Glutamatergic neuron (in vitro differentiated cells): ENCODE measurements around the gene MSI2. TPM values are rescaled to one million over a fixed set of nuclear protein-coding genes. Genes with fewer than 3 reads are reported as not detected.

ENCODE experiments used
- DNase-seq: peaks from one replicate; pipeline ENCODE4 v3.0.0; 2022
- H3K27ac Mint-ChIP-seq: one replicate; pipeline ENCODE4 v1.8.0; 2020; ENCODE audit warnings: mild to moderate bottlenecking, mixed read lengths, inconsistent platforms; ENCODE audit not compliant: unreplicated experiment
- H3K27me3 Mint-ChIP-seq: one replicate; pipeline ENCODE4 v1.8.0; 2020; ENCODE audit warnings: mild to moderate bottlenecking, moderate library complexity, mixed read lengths, inconsistent platforms; ENCODE audit not compliant: unreplicated experiment
- H3K36me3 Mint-ChIP-seq: one replicate; pipeline ENCODE4 v1.8.0; 2020; ENCODE audit warnings: mild to moderate bottlenecking, mixed read lengths, inconsistent platforms; ENCODE audit not compliant: unreplicated experiment
- H3K4me1 Mint-ChIP-seq: one replicate; pipeline ENCODE4 v1.8.0; 2020; ENCODE audit warnings: mild to moderate bottlenecking, low read depth, mixed read lengths, inconsistent platforms; ENCODE audit not compliant: unreplicated experiment
- H3K4me3 Mint-ChIP-seq: one replicate; pipeline ENCODE4 v1.8.0; 2020; ENCODE audit warnings: mild to moderate bottlenecking, mixed read lengths, inconsistent platforms; ENCODE audit not compliant: unreplicated experiment
- H3K9me3 Mint-ChIP-seq: one replicate; pipeline ENCODE4 v1.8.0; 2020; ENCODE audit warnings: mild to moderate bottlenecking, moderate library complexity, mixed read lengths, inconsistent platforms; ENCODE audit not compliant: unreplicated experiment
- total RNA-seq: library from RNA; stranded (reverse); fragmentation: NEBNext Ultra II Directional; extraction: Animal tissue kit (Norgen Biotek cat#: 25700); gene quantifications from one replicate; pipeline ENCODE4 v1.2.1, GENCODE V29; 2021; ENCODE audit not compliant: unreplicated experiment
- TF ChIP-seq, protein P1 (sequence below): fragments of 200-600 bp; sonication (generic); IDR thresholded peaks from one replicate; pipeline ENCODE4 v1.5.0; 2021; ENCODE audit not compliant: partially characterized antibody, unreplicated experiment

Gene MSI2
- total RNA-seq, 1 donor from 2014 or later: 141 TPM

DNA sequence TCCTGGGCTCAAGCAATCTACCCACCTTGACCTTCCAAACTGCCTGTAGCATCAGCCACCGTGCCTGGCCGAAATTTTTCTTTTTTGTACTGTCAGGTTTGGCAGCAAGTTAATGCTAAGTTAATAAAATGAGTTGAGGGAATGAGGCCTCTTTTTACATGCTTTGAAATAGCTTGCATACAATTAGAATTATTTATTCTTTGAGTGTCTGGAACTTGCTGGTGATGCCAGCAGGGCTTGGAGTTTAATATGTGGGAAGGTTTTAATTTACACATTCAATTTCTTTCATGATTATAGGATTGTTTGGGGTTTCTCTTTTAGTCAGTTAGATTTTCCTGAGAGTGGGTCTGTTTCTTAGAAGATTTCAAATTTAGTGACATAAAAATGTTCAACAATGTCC lies 31.2 kb upstream of the MSI2 start:
- DNase-seq: no peak
- no peaks in the 10 kb centered on the region for H3K27me3 Mint-ChIP-seq
- no peak overlapping the region for H3K27ac Mint-ChIP-seq
- H3K4me3 Mint-ChIP-seq: no peak overlapping the region
- H3K4me1 Mint-ChIP-seq: no peaks in the 10 kb centered on the region
- TF ChIP-seq, protein P1, sequence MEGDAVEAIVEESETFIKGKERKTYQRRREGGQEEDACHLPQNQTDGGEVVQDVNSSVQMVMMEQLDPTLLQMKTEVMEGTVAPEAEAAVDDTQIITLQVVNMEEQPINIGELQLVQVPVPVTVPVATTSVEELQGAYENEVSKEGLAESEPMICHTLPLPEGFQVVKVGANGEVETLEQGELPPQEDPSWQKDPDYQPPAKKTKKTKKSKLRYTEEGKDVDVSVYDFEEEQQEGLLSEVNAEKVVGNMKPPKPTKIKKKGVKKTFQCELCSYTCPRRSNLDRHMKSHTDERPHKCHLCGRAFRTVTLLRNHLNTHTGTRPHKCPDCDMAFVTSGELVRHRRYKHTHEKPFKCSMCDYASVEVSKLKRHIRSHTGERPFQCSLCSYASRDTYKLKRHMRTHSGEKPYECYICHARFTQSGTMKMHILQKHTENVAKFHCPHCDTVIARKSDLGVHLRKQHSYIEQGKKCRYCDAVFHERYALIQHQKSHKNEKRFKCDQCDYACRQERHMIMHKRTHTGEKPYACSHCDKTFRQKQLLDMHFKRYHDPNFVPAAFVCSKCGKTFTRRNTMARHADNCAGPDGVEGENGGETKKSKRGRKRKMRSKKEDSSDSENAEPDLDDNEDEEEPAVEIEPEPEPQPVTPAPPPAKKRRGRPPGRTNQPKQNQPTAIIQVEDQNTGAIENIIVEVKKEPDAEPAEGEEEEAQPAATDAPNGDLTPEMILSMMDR: no peak
- H3K36me3 Mint-ChIP-seq: no peaks in the 10 kb centered on the region
- H3K9me3 Mint-ChIP-seq: peaks cover 5% of the 10 kb centered on the region

- Mint-ChIP-seq H3K4me1 (no peaks in the 10 kb centered on the region), H3K9me3 (peaks cover 5% of the 10 kb centered on the region), H3K4me3 (no peak overlapping the region), H3K27ac (no peak overlapping the region), H3K27me3 (no peaks in the 10 kb centered on the region), H3K36me3 (no peaks in the 10 kb centered on the region)
- no peak for DNase-seq
- TF ChIP-seq, protein P1: no peak
Observed at GRCh38 chr17:57226793-57227192, 29.5 kb upstream of the MSI2 start.

- Mint-ChIP-seq H3K27ac (no peak overlapping the region), H3K4me1 (no peaks in the 10 kb centered on the region), H3K27me3 (no peaks in the 10 kb centered on the region), H3K36me3 (no peaks in the 10 kb centered on the region), H3K4me3 (no peak overlapping the region), H3K9me3 (no peaks in the 10 kb centered on the region)
- TF ChIP-seq, protein P1: no peak
- DNase-seq: no peak
Observed at GRCh38 chr17:57228911-57229310, 27.4 kb upstream of the MSI2 start.

- no peaks in the 10 kb centered on the region for H3K36me3 Mint-ChIP-seq
- no peak overlapping the region for H3K4me3 Mint-ChIP-seq
- H3K27ac Mint-ChIP-seq: no peak overlapping the region
Observed at GRCh38 chr17:57234061-57234738, 22.1 kb upstream of the MSI2 start.

DNA sequence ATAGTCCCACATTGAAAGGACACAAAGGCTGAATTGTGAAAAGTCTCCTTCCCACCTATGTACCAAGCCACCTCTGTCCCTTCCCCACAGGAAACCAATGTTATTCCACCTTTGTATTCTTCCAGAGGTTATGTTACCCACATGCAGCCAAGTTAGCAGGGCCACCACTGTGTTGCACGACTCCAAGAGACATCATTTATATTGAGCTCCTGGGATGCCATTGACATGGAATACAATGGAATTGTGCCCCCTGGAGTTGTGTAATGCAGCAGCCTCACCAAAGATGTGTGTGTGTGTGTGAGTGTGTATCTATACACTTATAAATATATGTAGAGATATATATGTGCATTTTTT lies 21.6 kb upstream of the MSI2 start:
- H3K27me3 Mint-ChIP-seq: no peaks in the 10 kb centered on the region
- TF ChIP-seq, protein P1: no peak
- H3K9me3 Mint-ChIP-seq: peaks cover 3% of the 10 kb centered on the region
- no peaks in the 10 kb centered on the region for H3K36me3 Mint-ChIP-seq
- no peaks in the 10 kb centered on the region for H3K4me1 Mint-ChIP-seq
- H3K4me3 Mint-ChIP-seq: no peak overlapping the region
- no peak overlapping the region for H3K27ac Mint-ChIP-seq
- DNase-seq: no peak

More at GRCh38 chr17:57234061-57234738, 22.1 kb upstream of the MSI2 start:
- peaks cover 3% of the 10 kb centered on the region for H3K9me3 Mint-ChIP-seq
- TF ChIP-seq, protein P1: no peak
- DNase-seq: no peak
- H3K4me1 Mint-ChIP-seq: no peaks in the 10 kb centered on the region
- H3K27me3 Mint-ChIP-seq: no peaks in the 10 kb centered on the region
